Osteoblast (primary cell): ENCODE data around the gene ZSWIM6. TPM values are rescaled to one million over a fixed set of nuclear protein-coding genes. Genes with fewer than 3 reads are reported as not detected.

ENCODE experiments used
- DNase-seq: peaks from one replicate; pipeline ENCODE4 v3.0.0; 2011; ENCODE audit warnings: low spot score, mixed read lengths; ENCODE audit not compliant: insufficient read length; ENCODE audit errors: missing footprints
- H2AFZ ChIP-seq: 2 replicates; pipeline ENCODE4 v1.6.0; 2011; ENCODE audit warnings: mild to moderate bottlenecking, low read length
- H3K27ac ChIP-seq: 2 replicates; pipeline ENCODE4 v1.5.1; 2011; ENCODE audit warnings: mild to moderate bottlenecking, low read depth, low read length, moderate library complexity
- H3K27me3 ChIP-seq: 2 replicates; pipeline ENCODE4 v1.6.0; 2012; ENCODE audit warnings: mild to moderate bottlenecking, control low read depth, inconsistent platforms, low read length, moderate library complexity; ENCODE audit not compliant: insufficient read depth
- H3K36me3 ChIP-seq: 2 replicates; pipeline ENCODE4 v1.5.1; 2011; ENCODE audit warnings: mild to moderate bottlenecking, low read length, control low read depth, moderate library complexity; ENCODE audit not compliant: insufficient read depth
- H3K4me1 ChIP-seq: 2 replicates; pipeline ENCODE4 v1.5.1; 2011; ENCODE audit warnings: mild to moderate bottlenecking, low read length, control low read depth, moderate library complexity; ENCODE audit not compliant: insufficient read depth
- H3K4me2 ChIP-seq: 2 replicates; pipeline ENCODE4 v1.6.0; 2011; ENCODE audit warnings: mild to moderate bottlenecking, low read length; ENCODE audit not compliant: insufficient read depth
- H3K4me3 ChIP-seq: fragments of 200-600 bp; sonication (generic); 3 replicates; pipeline ENCODE4 v1.5.1; 2012; ENCODE audit warnings: mild to moderate bottlenecking, low read length, inconsistent platforms; ENCODE audit not compliant: insufficient read depth
- H3K79me2 ChIP-seq: 2 replicates; pipeline ENCODE4 v1.6.0; 2012; ENCODE audit warnings: mild to moderate bottlenecking, low read length, control low read depth, inconsistent platforms; ENCODE audit not compliant: insufficient read depth
- H3K9me3 ChIP-seq: 2 replicates; pipeline ENCODE4 v1.5.1; 2011; ENCODE audit warnings: low read depth, low read length, control low read depth
- H4K20me1 ChIP-seq: 2 replicates; pipeline ENCODE4 v1.6.0; 2012; ENCODE audit warnings: mild to moderate bottlenecking, low read length, control low read depth; ENCODE audit not compliant: insufficient read depth
- total RNA-seq: library from RNA; depleted of rRNA; stranded (reverse); fragments of >200 nt; gene quantifications from 2 replicates; pipeline ENCODE4 v1.2.3, GENCODE V29; 2012
- TF ChIP-seq, protein P1 (sequence below): IDR thresholded peaks from 2 replicates; pipeline ENCODE4 v1.5.1; 2011; ENCODE audit warnings: mild to moderate bottlenecking, low read depth, low read length, moderate library complexity; ENCODE audit errors: extremely low read depth

ZSWIM6 gene
- total RNA-seq, 1 donor = 10.5 TPM

DNA sequence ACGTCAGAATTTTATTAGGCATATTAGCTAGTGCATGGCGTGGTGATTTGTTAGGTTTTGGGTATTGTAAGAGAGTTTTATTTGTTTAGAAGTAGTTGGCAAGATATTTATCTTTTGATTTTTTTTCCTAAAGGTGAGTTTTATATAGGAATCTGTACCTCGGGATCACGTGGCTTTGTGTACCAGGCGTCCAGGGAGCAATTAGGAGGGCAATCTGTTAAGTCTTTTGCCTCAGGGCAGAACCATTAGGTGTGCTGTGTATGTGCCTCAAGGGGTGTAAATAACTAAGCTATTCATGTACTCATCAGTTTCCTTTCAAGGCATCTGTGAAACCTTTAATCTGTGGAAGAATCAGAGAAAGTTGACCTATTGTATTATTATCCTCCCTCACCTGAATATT is 39.4 kb downstream of the ZSWIM6 start:
- no peaks in the 10 kb centered on the region for H3K9me3 ChIP-seq
- no peak for DNase-seq
- H3K4me2 ChIP-seq = no peak overlapping the region
- H4K20me1 ChIP-seq = peaks cover 43% of the 10 kb centered on the region
- H3K79me2 ChIP-seq = peaks cover 78% of the 10 kb centered on the region
- H3K27me3 ChIP-seq = no peaks in the 10 kb centered on the region
- H3K36me3 ChIP-seq = no peaks in the 10 kb centered on the region
- no peak overlapping the region for H3K27ac ChIP-seq
- TF ChIP-seq, protein P1, sequence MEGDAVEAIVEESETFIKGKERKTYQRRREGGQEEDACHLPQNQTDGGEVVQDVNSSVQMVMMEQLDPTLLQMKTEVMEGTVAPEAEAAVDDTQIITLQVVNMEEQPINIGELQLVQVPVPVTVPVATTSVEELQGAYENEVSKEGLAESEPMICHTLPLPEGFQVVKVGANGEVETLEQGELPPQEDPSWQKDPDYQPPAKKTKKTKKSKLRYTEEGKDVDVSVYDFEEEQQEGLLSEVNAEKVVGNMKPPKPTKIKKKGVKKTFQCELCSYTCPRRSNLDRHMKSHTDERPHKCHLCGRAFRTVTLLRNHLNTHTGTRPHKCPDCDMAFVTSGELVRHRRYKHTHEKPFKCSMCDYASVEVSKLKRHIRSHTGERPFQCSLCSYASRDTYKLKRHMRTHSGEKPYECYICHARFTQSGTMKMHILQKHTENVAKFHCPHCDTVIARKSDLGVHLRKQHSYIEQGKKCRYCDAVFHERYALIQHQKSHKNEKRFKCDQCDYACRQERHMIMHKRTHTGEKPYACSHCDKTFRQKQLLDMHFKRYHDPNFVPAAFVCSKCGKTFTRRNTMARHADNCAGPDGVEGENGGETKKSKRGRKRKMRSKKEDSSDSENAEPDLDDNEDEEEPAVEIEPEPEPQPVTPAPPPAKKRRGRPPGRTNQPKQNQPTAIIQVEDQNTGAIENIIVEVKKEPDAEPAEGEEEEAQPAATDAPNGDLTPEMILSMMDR = no peak
- H3K4me1 ChIP-seq = no peaks in the 10 kb centered on the region
- no peak overlapping the region for H3K4me3 ChIP-seq
- H2AFZ ChIP-seq = no peak overlapping the region

DNA sequence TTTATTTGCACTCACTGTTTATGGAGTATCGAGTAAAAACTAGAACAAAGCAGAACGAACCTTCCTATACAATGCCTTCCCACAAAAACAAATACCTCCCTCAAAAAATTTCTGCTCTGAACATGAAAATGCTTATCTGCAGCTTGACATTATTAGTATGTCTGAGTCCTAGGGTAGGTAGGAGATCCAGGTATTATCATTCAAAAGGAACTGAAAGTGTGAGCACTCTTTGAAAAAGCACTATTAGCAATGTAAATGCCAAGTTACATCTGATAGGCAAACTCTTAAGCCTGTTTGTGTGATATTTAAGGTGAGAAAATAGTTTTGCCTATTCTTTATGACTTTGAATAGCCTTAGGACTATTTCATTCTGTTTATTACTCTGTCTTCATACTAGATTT is 47.6 kb downstream of the ZSWIM6 start:
- no peaks in the 10 kb centered on the region for H3K36me3 ChIP-seq
- H2AFZ ChIP-seq = no peak overlapping the region
- peak overlapping the region; percentile 48 for H3K4me2 ChIP-seq
- TF ChIP-seq, protein P1 = no peak
- H3K27ac ChIP-seq = no peak overlapping the region
- no peaks in the 10 kb centered on the region for H3K4me1 ChIP-seq
- no peak overlapping the region for H3K4me3 ChIP-seq
- H3K79me2 ChIP-seq = peaks cover 78% of the 10 kb centered on the region
- H3K27me3 ChIP-seq = no peaks in the 10 kb centered on the region
- H3K9me3 ChIP-seq = no peaks in the 10 kb centered on the region
- DNase-seq = no peak
- H4K20me1 ChIP-seq = peaks cover 27% of the 10 kb centered on the region

DNA sequence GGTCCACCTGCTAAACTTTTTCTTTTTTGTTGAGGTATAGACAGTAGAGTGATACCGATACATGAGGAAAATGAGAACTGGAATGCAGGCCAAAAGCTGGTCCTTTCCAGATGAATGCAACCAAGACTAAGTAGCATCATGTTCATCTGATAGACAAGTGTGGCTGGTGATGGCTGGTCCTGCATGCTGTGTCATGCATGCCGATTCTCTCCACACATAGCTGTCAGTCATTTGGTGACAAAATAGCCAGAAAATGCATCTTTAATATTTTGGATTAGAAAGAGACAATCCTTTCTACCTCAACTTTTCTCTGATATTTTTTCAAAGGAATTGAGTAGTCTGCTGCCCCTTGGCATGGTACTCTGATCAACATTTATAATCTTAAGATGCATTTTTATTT is 49.9 kb downstream of the ZSWIM6 start:
- no peak overlapping the region for H3K27ac ChIP-seq
- peaks cover 48% of the 10 kb centered on the region for H4K20me1 ChIP-seq
- no peak overlapping the region for H3K4me3 ChIP-seq
- no peak overlapping the region for H3K4me2 ChIP-seq
- no peaks in the 10 kb centered on the region for H3K27me3 ChIP-seq
- H3K9me3 ChIP-seq = no peaks in the 10 kb centered on the region
- TF ChIP-seq, protein P1 = no peak
- no peak for DNase-seq
- H3K36me3 ChIP-seq = no peaks in the 10 kb centered on the region
- no peaks in the 10 kb centered on the region for H3K4me1 ChIP-seq
- no peak overlapping the region for H2AFZ ChIP-seq
- H3K79me2 ChIP-seq = peaks cover 96% of the 10 kb centered on the region

DNA sequence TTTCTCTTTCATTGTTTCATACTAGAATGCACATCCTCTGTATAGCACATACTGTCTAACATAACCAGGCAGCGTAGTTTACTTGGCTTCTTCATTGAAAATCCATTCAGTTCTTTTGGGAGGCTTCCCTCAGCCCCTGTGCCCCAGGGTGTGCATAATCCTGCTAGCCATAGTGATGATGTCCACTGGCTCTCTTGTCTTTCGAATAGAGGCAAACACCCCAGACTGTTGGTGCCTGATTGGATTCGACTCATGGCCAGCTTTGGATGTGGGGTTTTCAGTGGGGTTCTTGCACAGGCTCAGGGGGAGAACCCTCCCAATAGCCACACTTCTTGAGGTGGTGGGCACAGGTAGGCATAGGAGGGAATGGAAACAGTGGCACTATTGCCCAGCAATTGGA is 53.6 kb downstream of the ZSWIM6 start:
- TF ChIP-seq, protein P1 = no peak

More for the DNA sequence above, 53.6 kb downstream of the ZSWIM6 start:
- Histone ChIP-seq H4K20me1 (peaks cover 65% of the 10 kb centered on the region), H3K27me3 (no peaks in the 10 kb centered on the region), H3K27ac (no peak overlapping the region), H3K4me2 (no peak overlapping the region), H3K9me3 (no peaks in the 10 kb centered on the region), H3K4me1 (no peaks in the 10 kb centered on the region), H2AFZ (no peak overlapping the region), H3K79me2 (peaks cover 95% of the 10 kb centered on the region), H3K4me3 (no peak overlapping the region), H3K36me3 (no peaks in the 10 kb centered on the region)
- DNase-seq = no peak
